ENCODE data around the gene FLVCR1.

DNA sequence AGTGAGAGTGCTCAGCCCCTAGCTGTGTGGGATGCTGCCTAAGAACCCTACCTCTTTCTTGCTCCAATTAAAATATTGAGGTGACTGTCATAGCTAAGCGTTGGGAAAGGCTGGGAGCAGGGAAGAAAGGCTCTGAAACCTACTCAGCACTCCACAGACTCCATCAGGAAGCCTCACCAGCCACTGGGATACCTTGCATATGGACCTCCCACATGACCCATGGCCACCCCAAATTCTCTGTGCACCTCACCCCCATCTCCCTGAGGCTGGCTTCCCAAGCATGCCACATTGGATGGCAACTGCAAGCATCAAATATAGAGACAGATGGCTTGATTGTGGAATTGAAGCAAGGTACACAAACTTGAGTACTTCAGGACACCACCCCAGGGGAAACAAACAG lies 41.8 kb downstream of the FLVCR1 start:
- TF ChIP-seq, protein P1, sequence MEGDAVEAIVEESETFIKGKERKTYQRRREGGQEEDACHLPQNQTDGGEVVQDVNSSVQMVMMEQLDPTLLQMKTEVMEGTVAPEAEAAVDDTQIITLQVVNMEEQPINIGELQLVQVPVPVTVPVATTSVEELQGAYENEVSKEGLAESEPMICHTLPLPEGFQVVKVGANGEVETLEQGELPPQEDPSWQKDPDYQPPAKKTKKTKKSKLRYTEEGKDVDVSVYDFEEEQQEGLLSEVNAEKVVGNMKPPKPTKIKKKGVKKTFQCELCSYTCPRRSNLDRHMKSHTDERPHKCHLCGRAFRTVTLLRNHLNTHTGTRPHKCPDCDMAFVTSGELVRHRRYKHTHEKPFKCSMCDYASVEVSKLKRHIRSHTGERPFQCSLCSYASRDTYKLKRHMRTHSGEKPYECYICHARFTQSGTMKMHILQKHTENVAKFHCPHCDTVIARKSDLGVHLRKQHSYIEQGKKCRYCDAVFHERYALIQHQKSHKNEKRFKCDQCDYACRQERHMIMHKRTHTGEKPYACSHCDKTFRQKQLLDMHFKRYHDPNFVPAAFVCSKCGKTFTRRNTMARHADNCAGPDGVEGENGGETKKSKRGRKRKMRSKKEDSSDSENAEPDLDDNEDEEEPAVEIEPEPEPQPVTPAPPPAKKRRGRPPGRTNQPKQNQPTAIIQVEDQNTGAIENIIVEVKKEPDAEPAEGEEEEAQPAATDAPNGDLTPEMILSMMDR (IDR thresholded peaks at IDR 0.05) = no peak
- TF ChIP-seq POLR2A (IDR thresholded peaks at IDR 0.05) = no peak

Measured in thyroid gland (tissue), 4 donors.